Upper lobe of left lung (tissue), 4 donors: ENCODE measurements around the gene PLXNB1.

Experiments
- EP300 ChIP-seq, 4 donors: sonication (generic); formaldehyde crosslinking; IDR thresholded peaks; one replicate each; pipeline ENCODE4 v1.5.1; 2017; ENCODE audit warnings: antibody characterized with exemption in 4 of 4, control low read depth in 2 of 4
- POLR2A ChIP-seq, 4 donors: fragments of 450-650 bp; IDR thresholded peaks; one replicate each; pipeline ENCODE4 v1.5.1; 2016 to 2017; ENCODE audit warnings: antibody characterized with exemption in 4 of 4, mild to moderate bottlenecking in 2 of 4
- POLR2AphosphoS5 ChIP-seq, 2 donors: sonication (generic); formaldehyde crosslinking; IDR thresholded peaks; one replicate each; pipeline ENCODE4 v1.5.1; 2017; ENCODE audit warnings: antibody characterized with exemption in 2 of 2
- TF ChIP-seq, protein P1 (sequence below), 6 experiments: fragments of 450-650 bp in 4 of 6; fragments of 200-600 bp in 2 of 6; sonication (generic) in 2 of 6; IDR thresholded peaks; one replicate each; pipeline ENCODE4 v1.5.1; 2016 to 2019; ENCODE audit warnings: antibody characterized with exemption in 6 of 6

- TF ChIP-seq, protein P1, sequence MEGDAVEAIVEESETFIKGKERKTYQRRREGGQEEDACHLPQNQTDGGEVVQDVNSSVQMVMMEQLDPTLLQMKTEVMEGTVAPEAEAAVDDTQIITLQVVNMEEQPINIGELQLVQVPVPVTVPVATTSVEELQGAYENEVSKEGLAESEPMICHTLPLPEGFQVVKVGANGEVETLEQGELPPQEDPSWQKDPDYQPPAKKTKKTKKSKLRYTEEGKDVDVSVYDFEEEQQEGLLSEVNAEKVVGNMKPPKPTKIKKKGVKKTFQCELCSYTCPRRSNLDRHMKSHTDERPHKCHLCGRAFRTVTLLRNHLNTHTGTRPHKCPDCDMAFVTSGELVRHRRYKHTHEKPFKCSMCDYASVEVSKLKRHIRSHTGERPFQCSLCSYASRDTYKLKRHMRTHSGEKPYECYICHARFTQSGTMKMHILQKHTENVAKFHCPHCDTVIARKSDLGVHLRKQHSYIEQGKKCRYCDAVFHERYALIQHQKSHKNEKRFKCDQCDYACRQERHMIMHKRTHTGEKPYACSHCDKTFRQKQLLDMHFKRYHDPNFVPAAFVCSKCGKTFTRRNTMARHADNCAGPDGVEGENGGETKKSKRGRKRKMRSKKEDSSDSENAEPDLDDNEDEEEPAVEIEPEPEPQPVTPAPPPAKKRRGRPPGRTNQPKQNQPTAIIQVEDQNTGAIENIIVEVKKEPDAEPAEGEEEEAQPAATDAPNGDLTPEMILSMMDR (IDR thresholded peaks at IDR 0.05): peak; percentile 38 to 70 (median 58)
- peak; percentile 91 to 93 for TF ChIP-seq POLR2AphosphoS5 (IDR thresholded peaks at IDR 0.05)
- peak in 3 of 4 donors; percentile 61 to 85 (median 74) for TF ChIP-seq POLR2A (IDR thresholded peaks at IDR 0.05)
- TF ChIP-seq EP300 (IDR thresholded peaks at IDR 0.05): peak in 1 of 4 donors; percentile 15
Observed at GRCh38 chr3:48472923-48473616, 43.2 kb upstream of the PLXNB1 start.
